Cardiac septum (tissue), 1 donor: ENCODE data around the gene MEF2C. TPM values are rescaled to one million over a fixed set of nuclear protein-coding genes. Genes with fewer than 3 reads are reported as not detected.

Experiments
- DNase-seq: peaks from one replicate; pipeline ENCODE4 v3.0.0-alpha.2; 2020; ENCODE audit warnings: low spot score
- intact Hi-C: fragments of 100-400 bp; cut with DNase I; formaldehyde crosslinking; loops from one replicate; pipeline ENCODE4 v1.14.0; 2022
- total RNA-seq: library from RNA; stranded (reverse); fragmentation: NEBNext Ultra II Directional; extraction: Animal tissue kit (Norgen Biotek cat#: 25700); gene quantifications from one replicate; pipeline ENCODE4 v1.2.1, GENCODE V29; 2021
- donor health status: DM: no; HTN: no; CAD: no.

Gene MEF2C
- total RNA-seq, 1 donor from 2014 or later, result 64.6 TPM

DNA sequence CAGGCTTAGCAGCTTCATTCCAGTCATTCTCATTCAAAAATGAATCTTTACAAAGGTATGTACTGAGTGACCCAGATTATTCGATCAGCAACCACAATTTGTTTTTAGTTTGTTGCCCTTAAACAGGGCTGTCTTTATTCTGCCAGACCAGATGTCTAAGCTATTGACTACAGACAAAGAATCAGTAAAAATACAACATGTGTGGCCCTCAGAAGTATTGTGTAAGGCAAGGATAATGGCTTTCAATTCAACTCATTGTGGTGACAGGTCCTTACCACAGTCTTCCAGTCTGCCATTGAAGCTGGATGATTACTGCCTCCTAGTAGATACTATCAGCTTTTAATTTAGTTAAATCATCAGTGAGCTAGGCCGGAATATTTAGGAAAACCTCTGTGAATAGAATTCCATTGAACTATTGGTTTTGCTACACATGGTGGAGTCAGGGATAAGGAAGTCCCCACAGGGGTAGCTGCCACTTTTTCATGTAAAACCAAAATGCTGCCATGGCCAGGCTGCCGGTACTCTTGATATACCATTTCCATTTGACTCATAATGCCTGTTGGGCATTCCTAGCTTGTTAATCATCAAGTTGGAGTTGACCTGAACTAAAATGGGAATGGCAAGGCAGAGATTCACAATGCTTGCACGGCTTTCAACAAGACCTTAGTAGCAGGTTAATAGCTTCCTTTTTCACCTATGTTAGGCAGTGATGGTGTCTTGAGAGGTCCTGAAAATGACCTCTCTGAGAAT is 175.6 kb downstream of the MEF2C start:
- intact Hi-C loops, result no loop called here
- no peak for DNase-seq

DNA sequence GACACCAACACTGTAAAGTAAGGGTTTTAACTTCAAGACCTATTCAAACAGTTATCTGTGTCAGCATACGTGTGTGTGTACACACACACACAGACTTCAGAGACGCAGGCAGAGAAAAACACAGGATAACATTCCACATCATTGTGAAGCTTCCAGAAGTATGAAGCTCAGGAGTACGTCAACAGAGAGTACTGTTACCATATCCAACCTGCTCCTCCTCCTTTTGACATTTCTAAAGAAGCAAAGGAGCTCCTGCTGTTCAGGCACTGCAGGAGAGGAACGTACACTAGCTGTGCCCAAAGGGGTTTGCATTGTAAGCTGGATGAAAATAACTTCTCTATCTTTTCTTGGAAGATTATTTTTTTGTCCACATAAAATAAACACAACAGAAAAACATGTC is 180.7 kb downstream of the MEF2C start:
- DNase-seq, result no peak
- intact Hi-C loops, result no loop called here

GRCh38 chr5:88700121-88700520 is 182.9 kb downstream of the MEF2C start:
- DNase-seq, result no peak
- intact Hi-C loops, result no loop called here

- intact Hi-C loops, result no loop called here
- DNase-seq, result no peak
Measured at GRCh38 chr5:88698290-88698689, 184.7 kb downstream of the MEF2C start.

DNA sequence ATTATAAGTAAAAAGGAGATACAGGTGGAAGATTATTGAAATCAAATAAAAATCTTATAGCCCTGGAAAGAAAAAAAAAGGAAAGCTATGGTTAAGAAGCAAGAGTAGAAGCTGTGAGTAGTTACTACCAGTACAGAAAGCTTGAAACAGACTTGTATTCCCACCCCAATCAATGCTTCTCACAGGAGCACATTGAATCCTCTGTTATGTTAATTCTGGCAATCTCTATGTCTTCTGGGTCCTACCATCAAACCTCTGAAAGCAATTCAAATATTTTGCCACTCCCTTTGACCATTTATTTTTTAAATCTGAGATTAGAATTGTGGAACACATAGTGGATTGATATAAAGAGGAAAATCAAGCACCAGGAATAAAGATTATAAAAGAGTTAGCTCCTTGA is 186.5 kb downstream of the MEF2C start:
- intact Hi-C loops, result no loop called here
- DNase-seq, result no peak

GRCh38 chr5:88695931-88696330 is 187.1 kb downstream of the MEF2C start:
- intact Hi-C loops, result no loop called here
- no peak for DNase-seq

DNA sequence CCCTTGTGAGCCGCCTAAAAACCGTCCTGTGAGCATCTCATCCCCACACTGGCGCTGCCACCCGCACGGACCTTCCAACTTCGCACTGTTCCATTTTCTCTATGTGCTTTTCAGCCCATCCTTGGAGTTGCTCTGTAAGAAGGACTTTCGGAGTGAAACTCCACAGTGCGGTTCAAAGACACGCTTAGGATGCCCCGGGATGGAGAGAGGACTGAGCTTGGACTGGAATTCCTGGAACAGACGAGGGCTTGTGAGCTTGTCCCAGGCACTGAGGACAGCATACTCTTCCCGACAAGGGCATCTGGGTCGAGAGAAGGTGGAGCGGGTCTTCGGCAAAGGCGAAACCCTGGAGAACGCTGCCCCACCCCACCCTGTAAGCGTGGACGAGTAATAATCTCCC is 187.8 kb downstream of the MEF2C start:
- no peak for DNase-seq
- intact Hi-C loops, result no loop called here

- intact Hi-C loops, result no loop called here
- DNase-seq, result no peak
Measured at GRCh38 chr5:88694023-88694679, 188.8 kb downstream of the MEF2C start.

- DNase-seq, result no peak
- intact Hi-C loops, result no loop called here
Measured at GRCh38 chr5:88693071-88693932, 189.7 kb downstream of the MEF2C start.

DNA sequence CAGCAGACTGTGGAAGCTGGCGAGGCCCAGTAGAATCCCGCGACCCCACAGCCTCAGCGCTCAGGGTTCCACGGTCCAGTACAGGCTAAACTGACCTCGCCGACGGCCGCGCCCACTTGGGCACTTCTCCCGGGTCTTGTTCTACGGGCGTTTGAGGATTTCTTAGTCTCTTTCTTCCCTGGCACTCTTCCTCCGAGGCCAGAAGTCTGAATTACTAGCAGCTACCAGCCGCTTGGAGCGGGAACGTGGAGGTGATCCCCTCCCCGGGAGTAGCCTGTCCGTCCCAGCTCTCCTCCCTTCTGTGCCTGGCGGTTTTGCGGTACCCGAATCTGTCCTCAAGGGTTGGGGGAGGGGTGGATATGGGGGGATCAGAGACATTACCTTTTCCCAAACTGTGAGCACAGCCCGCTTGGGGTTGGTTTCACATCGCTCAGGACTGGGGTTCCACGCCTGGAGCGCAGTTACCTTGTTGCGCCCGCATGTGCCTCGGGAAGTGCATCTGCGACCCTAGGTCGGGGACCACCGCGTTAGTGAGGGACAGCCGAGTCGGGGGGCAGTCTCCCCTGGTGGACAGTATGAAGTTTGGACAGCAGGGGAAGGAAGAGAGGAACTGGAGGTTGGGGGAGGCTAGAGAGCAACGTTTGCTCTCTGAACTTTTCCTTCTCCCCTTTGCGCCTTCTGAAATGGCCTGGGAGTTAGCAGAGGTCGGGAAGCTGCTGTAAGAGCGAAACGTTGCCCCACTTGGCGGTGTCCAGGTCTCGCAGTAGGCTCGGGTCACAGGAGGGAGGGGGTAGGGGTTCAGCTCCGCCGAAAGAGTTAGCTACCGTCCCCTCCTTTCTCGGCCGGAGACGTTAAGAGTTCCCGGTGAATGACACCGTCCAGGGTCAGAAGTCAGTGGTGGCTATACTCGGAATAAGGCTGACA is 190.8 kb downstream of the MEF2C start:
- intact Hi-C loops, result loop anchor here (2.0 kb wide), 1 partner anchor 911 kb away; no protein-coding TSS in a partner anchor
- DNase-seq, result no peak

DNA sequence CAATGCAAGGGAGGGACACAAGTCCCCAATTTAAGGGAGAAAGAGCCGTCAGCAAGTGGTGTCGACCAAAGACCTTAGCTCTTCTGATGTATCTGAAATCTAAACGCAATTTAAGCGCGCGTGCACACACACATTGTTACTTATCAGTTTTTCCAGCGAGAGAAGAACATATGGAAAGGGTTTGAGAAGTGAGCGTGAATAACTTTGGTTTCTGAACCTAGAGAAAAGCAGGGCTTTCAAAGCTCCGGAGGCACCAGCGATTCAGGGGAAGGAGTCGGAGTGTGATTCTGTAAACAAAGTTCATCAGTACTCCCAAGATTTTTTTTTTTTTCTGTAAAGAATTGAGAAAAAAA is 191.8 kb downstream of the MEF2C start:
- intact Hi-C loops, result loop anchor here (2.0 kb wide), 1 partner anchor 910 kb away; no protein-coding TSS in a partner anchor
- no peak for DNase-seq

GRCh38 chr5:88690409-88691229 is 192.4 kb downstream of the MEF2C start:
- intact Hi-C loops, result loop anchor here (2.0 kb wide), 1 partner anchor 910 kb away; no protein-coding TSS in a partner anchor
- peak; percentile 87 for DNase-seq

DNA sequence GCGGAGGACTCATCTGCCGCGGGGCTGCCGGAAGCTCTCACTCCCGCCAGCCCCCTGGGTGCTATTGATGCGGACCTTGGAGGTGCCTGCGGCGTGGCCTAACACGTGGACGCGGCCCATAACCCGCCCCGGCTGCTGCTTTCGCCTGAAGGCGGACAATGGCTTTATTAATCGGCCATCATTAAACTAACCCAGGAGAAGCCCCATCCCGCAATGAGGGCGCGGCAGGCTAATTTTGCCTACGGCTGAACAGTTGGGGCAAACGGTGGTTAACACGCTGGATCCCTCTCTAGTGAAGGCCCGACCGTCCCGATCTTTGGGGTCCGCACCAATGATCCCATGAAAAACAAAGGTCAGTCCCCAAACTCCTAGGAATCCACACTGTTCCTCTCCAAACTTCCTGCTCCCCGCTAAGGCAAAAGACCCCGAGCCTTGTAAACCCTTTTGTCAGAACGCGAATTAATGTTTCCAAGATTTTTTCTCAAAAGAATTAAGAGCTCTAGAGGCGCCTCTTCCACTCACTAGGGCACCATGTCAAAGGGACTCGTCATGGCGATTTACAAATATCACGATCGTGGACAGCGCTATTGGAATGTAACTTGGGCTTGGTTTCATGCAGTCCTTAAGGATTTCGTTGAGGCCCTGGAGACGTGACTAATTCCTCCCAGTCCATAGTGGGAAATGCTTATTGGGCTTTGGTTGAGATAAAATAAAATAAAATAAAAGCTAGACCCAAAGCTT is 193.1 kb downstream of the MEF2C start:
- intact Hi-C loops, result loop anchor here (2.0 to 10.0 kb wide), 2 partner anchors 909 to 1265 kb away; no protein-coding TSS in a partner anchor
- no peak for DNase-seq

DNA sequence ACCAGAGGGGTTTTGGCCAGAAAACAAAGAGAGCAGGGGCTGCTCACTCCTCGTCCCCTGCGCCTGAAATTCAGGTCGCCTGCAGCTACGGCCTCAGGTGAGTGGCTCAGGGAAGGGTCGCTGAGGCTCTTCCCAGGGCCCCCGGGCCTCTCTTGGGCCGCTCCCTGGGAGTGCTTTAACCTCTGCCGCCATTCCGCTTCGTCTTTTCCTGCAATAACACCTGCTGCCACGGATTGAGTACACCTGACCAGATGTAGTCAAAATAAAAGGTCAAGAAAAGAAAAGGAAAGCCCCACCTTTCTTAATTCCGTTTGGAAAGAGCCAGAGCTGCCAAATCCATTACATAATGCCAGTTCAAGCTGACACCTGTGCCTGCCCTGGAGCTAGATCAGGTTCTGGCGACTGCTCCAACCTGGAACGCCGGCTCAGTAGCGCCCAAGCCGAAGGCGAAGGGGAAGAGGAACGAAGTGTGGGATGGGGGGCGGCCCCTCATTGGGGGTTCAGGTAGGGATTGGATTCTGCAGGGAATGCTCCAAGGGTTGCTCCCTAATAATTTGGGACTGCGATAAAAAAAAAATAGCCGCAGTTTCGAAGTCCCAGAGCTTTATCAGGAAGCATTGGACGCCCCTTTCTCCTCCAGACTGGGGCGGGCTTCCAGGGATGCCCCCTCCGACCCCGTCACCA is 193.9 kb downstream of the MEF2C start:
- intact Hi-C loops, result loop anchor here (10.0 kb wide), 1 partner anchor 1264 kb away; no protein-coding TSS in a partner anchor
- DNase-seq, result no peak

DNA sequence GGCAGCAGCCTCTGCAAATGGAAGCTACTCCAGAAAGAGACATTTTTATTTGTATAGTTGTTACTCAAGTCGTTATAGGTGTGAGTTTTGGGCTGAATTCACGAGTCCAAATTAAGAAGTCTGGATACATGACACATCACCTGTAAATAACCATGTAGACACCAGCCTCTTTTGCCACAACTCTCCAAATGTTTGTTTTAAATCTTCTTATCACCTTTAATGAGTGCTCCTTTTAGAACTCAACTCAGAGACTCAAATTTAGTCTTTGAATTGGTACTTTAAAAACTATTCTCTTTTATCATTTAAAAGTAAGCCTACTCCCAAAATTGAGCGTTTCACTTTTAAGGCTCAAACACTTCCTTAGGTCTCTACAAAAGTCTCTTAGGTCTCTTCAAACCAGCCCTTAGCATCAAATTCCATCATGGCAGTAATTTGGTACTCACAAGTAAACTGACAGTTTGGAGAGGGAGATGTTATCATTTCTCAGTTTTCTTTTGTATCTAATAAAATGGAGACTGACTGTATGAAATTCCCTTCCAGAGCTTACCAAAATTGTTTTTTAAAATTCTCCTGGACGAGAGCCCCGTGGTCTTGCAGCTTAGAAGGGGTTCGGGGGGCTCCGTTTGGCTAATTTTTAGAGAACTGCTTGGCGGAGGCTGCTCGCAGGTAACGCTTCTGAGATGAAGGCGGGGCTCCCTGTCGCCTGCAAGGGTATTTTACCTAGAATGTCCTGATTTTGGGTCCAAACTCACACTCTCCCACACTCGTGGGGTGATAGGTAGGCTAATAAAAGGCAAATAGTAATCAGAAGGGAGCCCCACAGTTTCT is 194.6 kb downstream of the MEF2C start:
- intact Hi-C loops, result loop anchor here (10.0 kb wide), 1 partner anchor 1264 kb away; no protein-coding TSS in a partner anchor
- DNase-seq, result no peak

- intact Hi-C loops, result loop anchor here (10.0 kb wide), 1 partner anchor 1263 kb away; no protein-coding TSS in a partner anchor
- no peak for DNase-seq
Measured at GRCh38 chr5:88687373-88687911, 195.5 kb downstream of the MEF2C start.
